ENCODE measurements around the gene GANC.

GRCh38 chr15:42359985-42360384 is 87.0 kb downstream of the GANC start:
- TF ChIP-seq CTCF (IDR thresholded peaks at IDR 0.05), result no peak
- TF ChIP-seq POLR2A (IDR thresholded peaks at IDR 0.05), result no peak
- no peak for TF ChIP-seq POLR2AphosphoS5 (IDR thresholded peaks at IDR 0.05)
